ELR (cell line): ENCODE results near the gene PRELID2.

Experiments used
- DNase-seq: peaks from one replicate; pipeline ENCODE4 v3.0.0-alpha.2; 2015; ENCODE audit warnings: low read depth

Gene PRELID2

DNA sequence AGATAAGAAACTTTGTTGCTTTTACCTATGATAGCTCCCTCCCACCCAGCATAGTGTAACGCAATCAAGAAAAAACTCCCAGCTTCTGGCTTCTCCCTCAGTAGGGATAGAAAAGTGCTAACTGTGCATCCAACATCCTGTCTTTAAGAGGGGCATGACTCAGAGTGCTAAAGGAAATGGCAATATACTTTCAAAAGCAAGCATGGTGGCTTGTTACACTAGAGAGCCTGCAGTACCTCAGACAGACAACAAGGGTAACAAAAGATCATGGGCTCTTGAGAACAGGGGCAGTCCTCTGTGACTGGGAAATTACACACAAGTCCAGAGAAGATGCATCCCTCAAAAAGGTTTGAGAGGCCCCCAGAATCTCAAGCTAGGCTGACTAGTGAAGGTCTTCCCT is 37.8 kb downstream of the PRELID2 start:
- DNase-seq, result peak; percentile 86

- no peak for DNase-seq
Measured at GRCh38 chr5:145796318-145796717, 38.8 kb downstream of the PRELID2 start.

DNA sequence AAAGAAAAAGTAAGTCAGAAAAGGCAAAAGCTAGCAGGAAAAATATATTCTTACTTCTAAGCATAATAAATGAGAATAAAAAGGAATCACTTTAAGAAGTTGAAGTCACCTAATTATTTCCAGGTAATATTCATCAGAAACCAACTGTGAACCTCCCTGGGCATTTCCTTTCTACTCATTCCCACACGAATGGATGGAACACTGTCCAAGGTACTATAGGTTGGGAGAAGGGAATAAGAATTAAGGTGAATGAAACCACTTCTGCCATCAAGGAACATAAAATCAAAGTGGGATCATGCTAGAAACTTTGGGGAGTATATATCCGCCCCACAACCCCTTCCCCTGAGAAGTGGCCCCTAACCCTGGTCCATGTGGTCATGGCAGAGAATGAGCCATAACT is 41.6 kb downstream of the PRELID2 start:
- no peak for DNase-seq

DNA sequence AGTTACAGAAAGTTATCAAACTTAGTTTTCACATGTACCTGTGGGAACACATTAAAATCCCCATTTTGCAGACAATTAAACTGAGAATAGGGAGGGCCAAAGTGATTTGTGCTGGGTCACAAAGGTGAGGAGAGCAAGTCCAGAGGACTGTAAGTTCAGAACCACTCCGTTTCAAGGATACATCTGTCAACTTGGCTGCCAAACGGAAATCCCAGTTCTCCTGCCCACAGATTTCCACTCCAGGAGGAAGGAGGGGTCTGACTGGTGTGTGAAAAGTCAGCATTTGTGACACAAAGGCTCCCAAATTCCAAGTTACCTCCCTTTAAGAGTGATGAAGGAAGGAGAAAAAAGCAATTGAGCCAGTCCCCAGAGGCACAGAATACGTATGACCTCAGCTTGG is 42.3 kb downstream of the PRELID2 start:
- no peak for DNase-seq

- no peak for DNase-seq
Measured at GRCh38 chr5:145791866-145792265, 43.3 kb downstream of the PRELID2 start.

DNA sequence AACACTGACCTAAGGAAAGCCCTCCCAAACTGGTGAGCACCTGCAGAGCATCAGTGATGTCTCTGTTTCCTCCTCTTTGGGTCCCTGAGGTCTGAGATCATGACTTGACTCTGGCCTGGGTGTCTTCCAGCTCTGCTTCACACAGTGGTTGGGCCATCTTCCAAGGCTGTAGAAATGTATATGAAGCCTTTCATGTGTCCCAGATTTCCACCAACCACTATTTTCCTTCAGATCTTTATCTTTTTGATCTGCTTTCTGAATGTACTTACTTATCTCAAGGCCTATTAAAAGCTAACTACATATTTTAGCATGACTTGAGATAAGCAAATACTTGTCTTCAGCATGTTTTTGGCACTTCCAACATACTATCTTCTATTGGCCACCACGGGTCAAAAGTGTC is 47.1 kb downstream of the PRELID2 start:
- no peak for DNase-seq

- DNase-seq, result no peak
Measured at GRCh38 chr5:145787507-145787906, 47.6 kb downstream of the PRELID2 start.

DNA sequence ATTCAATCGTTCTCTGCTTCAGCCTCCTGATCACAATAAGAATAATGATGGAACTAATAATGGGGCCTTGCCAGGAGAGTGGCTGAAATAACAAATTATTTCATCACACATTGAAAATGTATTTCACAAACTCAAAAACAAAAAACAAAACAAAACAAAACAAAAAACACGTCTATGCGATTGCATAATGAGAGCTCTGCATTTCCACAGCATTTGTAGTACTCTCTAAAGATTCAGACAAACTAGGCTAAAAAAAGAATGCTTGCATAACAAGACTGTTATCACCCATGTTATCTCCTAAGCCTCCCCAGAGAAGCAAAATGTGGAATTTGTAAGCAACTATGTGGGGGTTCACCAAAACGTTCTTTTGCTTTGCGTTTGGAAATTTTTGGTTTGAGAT is 48.1 kb downstream of the PRELID2 start:
- no peak for DNase-seq

DNA sequence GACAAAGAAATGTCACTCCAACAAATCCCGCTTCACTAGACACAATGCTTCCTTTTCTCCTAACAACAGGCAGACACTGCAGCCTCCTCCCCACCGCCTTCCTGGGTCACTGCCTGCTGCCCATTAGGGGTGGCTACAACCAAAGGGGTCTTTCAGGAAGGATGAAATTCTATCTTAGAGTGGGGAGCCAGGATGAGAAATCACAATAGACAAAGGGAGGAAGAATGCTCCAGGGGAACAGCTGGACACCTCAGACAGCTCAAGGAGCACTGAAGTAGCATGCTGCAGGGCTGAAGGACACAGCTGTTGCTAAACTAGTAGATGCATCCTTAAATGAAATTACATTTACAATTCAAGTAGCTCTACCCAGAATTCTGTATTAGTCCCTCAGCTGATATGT is 54.2 kb downstream of the PRELID2 start:
- DNase-seq, result no peak

DNA sequence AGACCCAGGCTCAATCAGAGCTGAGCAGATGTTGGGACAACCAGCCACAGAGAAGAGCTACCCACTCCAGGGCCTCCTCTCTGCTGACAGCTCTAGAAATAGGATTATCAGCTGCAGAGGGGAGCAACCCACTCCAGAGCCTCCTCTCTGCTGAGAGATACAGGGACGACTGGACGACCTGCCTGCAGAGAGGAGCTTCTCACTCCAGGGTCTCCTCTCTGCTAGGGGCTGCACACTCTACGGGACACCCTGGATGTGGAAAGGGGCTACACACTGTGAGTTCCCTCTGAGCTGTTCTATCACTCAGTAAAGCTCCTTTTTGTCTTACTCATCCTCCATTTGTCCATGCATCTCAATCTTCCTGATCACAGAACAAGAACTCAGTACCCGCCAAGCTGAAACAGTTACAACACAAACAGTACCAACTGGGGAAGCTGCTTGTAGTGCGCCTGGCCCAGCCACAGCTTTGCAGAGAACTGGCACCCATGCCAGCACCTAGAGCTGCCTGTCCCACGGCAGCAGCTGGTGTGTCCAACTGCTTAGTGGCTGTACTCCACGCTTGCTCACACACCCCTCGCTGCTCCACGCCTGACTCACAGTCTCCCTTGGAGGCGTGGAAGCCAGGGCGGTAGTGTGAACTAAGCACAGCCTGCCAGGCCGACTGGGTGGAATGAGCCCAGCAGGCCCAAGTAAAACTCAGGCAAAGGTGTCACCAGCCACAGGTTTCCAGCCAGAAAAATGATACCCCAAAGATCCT is 56.8 kb downstream of the PRELID2 start:
- no peak for DNase-seq

- no peak for DNase-seq
Measured at GRCh38 chr5:145777445-145778063, 57.6 kb downstream of the PRELID2 start.

DNA sequence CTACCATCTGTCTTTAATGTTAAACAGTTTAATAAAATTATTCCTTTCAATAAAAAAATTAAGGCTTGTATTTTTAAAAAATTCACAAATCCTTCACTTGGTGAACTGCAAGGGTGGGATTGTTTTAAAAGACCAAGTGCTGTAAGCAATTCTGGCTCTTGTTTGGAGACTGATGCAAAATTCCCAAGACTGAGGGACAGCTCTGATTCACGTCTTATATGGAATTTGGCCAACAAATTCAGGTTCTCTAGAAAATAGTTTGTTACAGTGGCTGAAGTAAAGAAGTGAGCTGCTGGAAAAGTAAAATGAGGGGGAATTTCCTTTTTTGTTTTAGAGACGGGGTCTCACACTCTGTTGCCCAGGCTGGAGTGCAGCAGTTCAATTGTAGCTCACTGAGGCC is 58.3 kb downstream of the PRELID2 start:
- DNase-seq, result peak; percentile 60

DNA sequence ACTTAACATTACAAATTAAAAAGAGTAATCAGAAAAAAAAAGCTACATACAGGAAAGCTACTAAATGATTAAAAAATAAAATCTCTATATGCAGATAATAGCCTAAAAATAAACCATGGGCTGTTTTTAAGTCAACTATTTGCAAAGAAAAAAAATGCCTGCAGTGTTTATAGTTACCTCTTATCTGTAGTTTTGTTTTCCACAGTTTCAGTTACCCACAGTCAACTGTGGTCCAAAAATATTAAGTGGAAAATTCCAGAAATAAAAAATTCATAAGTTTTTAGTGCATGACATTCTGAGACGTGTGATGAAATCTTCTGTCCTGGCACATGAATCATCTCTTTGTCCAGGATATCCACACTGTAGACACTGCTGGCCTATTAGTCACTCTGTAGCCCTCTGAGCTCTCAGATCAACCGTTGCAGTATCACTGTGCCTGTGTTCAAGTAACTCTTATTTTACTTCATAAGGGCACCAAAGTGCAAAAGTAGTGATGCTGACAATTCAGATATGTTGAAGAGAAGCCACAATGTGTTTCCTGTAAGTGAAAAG is 59.2 kb downstream of the PRELID2 start:
- DNase-seq, result peak; percentile 92

GRCh38 chr5:145775411-145775810 is 59.7 kb downstream of the PRELID2 start:
- DNase-seq, result no peak

- no peak for DNase-seq
Measured at GRCh38 chr5:145774442-145774841, 60.7 kb downstream of the PRELID2 start.

GRCh38 chr5:145772466-145772865 is 62.7 kb downstream of the PRELID2 start:
- no peak for DNase-seq

GRCh38 chr5:145768863-145769262 is 66.3 kb downstream of the PRELID2 start:
- DNase-seq, result no peak

DNA sequence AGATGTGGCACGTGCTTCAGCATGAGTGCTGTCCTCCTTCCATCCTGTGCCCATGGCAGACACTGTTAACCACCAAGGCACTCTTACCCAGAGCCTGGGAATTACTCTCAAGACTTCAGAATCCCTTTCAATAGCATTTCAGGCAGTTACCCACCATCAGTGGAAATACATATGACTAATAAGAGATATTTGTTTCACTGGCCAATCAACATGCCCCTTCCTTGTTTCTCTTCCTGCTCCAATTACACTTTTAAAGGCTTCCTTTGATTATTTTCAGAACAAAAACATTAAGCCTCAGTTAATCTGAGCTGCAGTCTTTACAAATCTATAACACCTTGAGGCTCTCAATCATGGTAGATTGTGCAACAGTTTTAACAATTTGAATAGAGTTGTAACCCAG is 70.8 kb downstream of the PRELID2 start:
- no peak for DNase-seq

DNA sequence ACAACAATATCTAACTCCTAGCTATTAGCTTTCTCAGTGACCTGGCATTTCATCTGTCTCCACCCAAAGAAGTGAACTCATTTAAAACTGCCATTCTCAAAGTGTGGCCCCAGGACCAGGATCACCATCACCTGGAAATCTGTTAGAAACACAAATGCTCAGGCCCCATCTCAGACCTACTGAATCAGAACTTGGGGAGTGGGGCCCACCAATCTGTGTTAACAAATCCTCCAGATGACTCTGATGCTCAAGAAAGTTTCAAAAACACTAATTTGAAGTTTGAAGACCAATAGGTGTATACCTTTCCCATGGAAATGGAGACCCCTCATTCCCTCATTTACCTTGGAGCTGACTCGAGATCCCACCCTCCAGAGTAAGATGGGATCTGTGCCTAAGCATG is 72.3 kb downstream of the PRELID2 start:
- DNase-seq, result no peak

DNA sequence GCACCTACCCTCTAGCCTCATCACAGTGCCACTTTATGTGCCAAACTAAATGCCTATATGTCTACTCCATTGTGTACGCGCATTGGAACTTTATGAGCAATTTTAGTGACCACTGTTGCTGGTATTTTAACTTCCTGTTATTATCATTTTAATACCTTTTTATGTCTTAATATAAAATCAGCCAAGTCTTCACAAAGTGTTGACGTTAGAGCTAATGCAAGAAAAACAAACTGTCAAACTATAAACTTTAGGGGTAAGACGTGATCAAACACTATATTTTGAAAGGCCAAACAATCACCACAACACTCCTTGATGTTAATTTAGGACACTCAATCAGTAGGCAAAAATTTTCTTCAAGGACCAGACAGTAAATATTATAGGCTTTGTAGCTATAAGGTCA is 73.9 kb downstream of the PRELID2 start:
- no peak for DNase-seq

- DNase-seq, result no peak
Measured at GRCh38 chr5:145760660-145761059, 74.5 kb downstream of the PRELID2 start.

- DNase-seq, result peak; percentile 15
Measured at GRCh38 chr5:145752947-145753346, 82.2 kb downstream of the PRELID2 start.

GRCh38 chr5:145752534-145752933 is 82.6 kb downstream of the PRELID2 start:
- peak; percentile 46 for DNase-seq

GRCh38 chr5:145750199-145750598 is 84.9 kb downstream of the PRELID2 start:
- no peak for DNase-seq
